Measurements from ENCODE around the gene USP6. TPM values are rescaled to one million over a fixed set of nuclear protein-coding genes. Genes with fewer than 3 reads are reported as not detected.

Gene USP6
- total and polyA plus RNA-seq, 2 of the 13 experiments (the other 11 are each of a cell fraction or from before 2014, with no cell fraction given), result 0.04 TPM; not detected in 1

DNA sequence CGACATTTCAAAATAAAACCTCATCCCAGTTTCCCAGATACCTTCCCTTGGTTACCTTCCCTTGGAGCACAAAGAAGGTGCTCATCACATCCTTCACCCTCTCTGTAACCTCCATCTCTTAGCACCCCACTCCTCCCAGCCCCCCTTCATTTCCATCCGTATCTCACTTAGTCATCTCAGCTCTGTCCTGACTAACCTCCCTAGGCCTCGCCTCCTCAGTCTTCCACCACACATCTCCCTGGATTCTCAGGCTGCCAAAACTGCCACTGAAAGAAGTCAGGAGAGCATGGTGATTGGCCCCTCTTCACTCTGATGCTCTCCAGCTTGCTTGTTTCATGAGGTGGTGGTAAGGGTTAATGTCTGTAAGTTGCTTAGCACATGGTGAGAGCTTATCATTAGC lies 35.2 kb upstream of the USP6 start:
- DNase-seq (ENCODE audit: low spot score), result no peak
- H3K79me2 ChIP-seq (ENCODE audit: insufficient read depth, low read length), result no peaks in the 10 kb centered on the region
- CTCF ChIA-PET (ENCODE audit: low intra/inter-chr PET ratio, low total read pairs), result no interaction called here
- no peak overlapping the region for H3K27ac ChIP-seq (ENCODE audit: extremely low read length, insufficient read depth, low read length)
- H3K36me3 ChIP-seq (replicated peaks in 1 of 2; ENCODE audit: control insufficient read depth in 1 of 2, insufficient read depth in 2 of 2, low read length in 2 of 2), result no peaks in the 10 kb centered on the region
- intact Hi-C loops (cut with micrococcal nuclease; ENCODE audit: unreplicated experiment) (no loop called here), in situ Hi-C loops (cut with HindIII; ENCODE audit: extremely low pct_ligation_motif_present, low pct_unique_long_range_greater_than_20kb) (no loop called here)
- H4K20me1 ChIP-seq (ENCODE audit: insufficient read depth, low read length), result no peaks in the 10 kb centered on the region
- H3K9ac ChIP-seq (ENCODE audit: insufficient read depth, low read depth, low read length), result no peak overlapping the region
- no peak overlapping the region for H3K4me3 ChIP-seq (replicated peaks in 1 of 3; ENCODE audit: insufficient read depth in 1 of 3, low read depth in 2 of 3, low read length in 3 of 3)
- POLR2A ChIA-PET, result no interaction called here
- H3K9me3 ChIP-seq (ENCODE audit: low read length), result no peaks in the 10 kb centered on the region
- no peak for ATAC-seq
- peaks cover 0 to 1% of the 10 kb centered on the region in 2 experiments; a peak in 3 of 5 replicates for H3K27me3 ChIP-seq (ENCODE audit: control insufficient read depth in 1 of 2, insufficient read depth in 2 of 2, low read length in 2 of 2)
- FAIRE-seq, result no peak
- H2AFZ ChIP-seq (ENCODE audit: low read length), result no peak overlapping the region
- peaks cover 5% of the 10 kb centered on the region for H3K4me1 ChIP-seq (ENCODE audit: insufficient read depth, low read length)
- H3K4me2 ChIP-seq (ENCODE audit: low read depth, low read length), result no peak overlapping the region
- WGBS (ENCODE audit: low lambda C conversion rate), result 27% methylated on average over 3 of the region's 3 CpGs
- no TSS peak for BruUV-seq (replicated peaks)
- no peak for TF ChIP-seq RELA (CRISPR knock-in tag; IDR thresholded peaks at IDR 0.05)
- no peak for TF ChIP-seq ATF7-NPFF (CRISPR knock-in tag; IDR thresholded peaks at IDR 0.05; ENCODE audit: low read depth)
- TF ChIP-seq, protein P1, sequence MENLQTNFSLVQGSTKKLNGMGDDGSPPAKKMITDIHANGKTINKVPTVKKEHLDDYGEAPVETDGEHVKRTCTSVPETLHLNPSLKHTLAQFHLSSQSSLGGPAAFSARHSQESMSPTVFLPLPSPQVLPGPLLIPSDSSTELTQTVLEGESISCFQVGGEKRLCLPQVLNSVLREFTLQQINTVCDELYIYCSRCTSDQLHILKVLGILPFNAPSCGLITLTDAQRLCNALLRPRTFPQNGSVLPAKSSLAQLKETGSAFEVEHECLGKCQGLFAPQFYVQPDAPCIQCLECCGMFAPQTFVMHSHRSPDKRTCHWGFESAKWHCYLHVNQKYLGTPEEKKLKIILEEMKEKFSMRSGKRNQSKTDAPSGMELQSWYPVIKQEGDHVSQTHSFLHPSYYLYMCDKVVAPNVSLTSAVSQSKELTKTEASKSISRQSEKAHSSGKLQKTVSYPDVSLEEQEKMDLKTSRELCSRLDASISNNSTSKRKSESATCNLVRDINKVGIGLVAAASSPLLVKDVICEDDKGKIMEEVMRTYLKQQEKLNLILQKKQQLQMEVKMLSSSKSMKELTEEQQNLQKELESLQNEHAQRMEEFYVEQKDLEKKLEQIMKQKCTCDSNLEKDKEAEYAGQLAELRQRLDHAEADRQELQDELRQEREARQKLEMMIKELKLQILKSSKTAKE (CRISPR knock-in tag; IDR thresholded peaks at IDR 0.05; ENCODE audit: borderline replicate concordance), result no peak

DNA sequence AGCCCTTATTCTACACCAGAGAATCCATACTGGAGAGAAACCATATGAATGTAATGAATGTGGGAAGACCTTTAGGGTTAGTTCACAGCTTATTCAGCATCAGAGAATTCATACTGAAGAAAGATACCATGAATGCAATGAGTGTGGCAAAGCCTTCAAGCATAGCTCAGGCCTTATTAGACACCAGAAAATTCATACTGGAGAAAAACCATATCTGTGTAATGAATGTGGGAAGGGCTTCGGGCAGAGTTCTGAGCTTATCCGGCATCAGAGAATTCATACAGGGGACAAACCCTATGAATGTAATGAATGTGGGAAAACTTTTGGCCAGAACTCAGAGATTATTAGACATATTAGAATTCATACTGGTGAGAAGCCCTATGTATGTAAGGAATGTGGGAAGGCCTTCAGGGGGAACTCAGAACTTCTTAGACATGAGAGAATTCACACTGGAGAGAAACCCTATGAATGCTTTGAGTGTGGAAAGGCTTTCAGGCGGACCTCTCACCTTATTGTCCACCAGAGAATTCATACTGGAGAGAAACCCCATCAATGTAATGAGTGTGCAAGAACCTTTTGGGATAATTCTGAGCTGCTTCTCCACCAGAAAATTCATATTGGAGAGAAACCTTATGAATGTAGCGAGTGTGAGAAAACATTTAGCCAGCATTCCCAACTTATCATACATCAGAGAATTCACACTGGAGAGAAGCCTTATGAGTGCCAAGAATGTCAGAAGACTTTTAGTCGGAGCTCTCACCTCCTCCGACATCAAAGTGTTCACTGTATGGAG lies 23.4 kb upstream of the USP6 start:
- in situ Hi-C loops (cut with HindIII; ENCODE audit: extremely low pct_ligation_motif_present, low pct_unique_long_range_greater_than_20kb) (no loop called here), intact Hi-C loops (cut with micrococcal nuclease; ENCODE audit: unreplicated experiment) (no loop called here)
- Histone ChIP-seq H3K36me3 (replicated peaks in 1 of 2; ENCODE audit: control insufficient read depth in 1 of 2, insufficient read depth in 2 of 2, low read length in 2 of 2) (no peaks in the 10 kb centered on the region), H3K4me3 (replicated peaks in 1 of 3; ENCODE audit: insufficient read depth in 1 of 3, low read depth in 2 of 3, low read length in 3 of 3) (no peak overlapping the region), H3K9ac (ENCODE audit: insufficient read depth, low read depth, low read length) (no peak overlapping the region), H3K27ac (ENCODE audit: extremely low read length, insufficient read depth, low read length) (no peak overlapping the region), H2AFZ (ENCODE audit: low read length) (no peak overlapping the region), H3K9me3 (ENCODE audit: low read length) (peaks cover 77% of the 10 kb centered on the region), H3K79me2 (ENCODE audit: insufficient read depth, low read length) (no peaks in the 10 kb centered on the region), H4K20me1 (ENCODE audit: insufficient read depth, low read length) (no peaks in the 10 kb centered on the region), H3K27me3 (ENCODE audit: control insufficient read depth in 1 of 2, insufficient read depth in 2 of 2, low read length in 2 of 2) (no peaks in the 10 kb centered on the region; a peak in 1 of 5 replicates), H3K4me2 (ENCODE audit: low read depth, low read length) (no peak overlapping the region), H3K4me1 (ENCODE audit: insufficient read depth, low read length) (no peaks in the 10 kb centered on the region)
- ATAC-seq (no peak), DNase-seq (ENCODE audit: low spot score) (no peak), FAIRE-seq (no peak)
- WGBS (ENCODE audit: low lambda C conversion rate), result 15% methylated on average over 6 of the region's 6 CpGs
- ChIA-PET POLR2A (no interaction called here), CTCF (ENCODE audit: low intra/inter-chr PET ratio, low total read pairs) (no interaction called here)
- BruUV-seq (replicated peaks), result no TSS peak
- no peak for TF ChIP-seq ZNF451 (CRISPR knock-in tag; IDR thresholded peaks at IDR 0.05)
- no peak for TF ChIP-seq TBX3 (IDR thresholded peaks at IDR 0.05; ENCODE audit: borderline replicate concordance)
- TF ChIP-seq ZNF672 (CRISPR knock-in tag; IDR thresholded peaks at IDR 0.05), result no peak
- no peak for TF ChIP-seq ZNF619 (CRISPR knock-in tag; IDR thresholded peaks at IDR 0.05)
- TF ChIP-seq, protein P2, sequence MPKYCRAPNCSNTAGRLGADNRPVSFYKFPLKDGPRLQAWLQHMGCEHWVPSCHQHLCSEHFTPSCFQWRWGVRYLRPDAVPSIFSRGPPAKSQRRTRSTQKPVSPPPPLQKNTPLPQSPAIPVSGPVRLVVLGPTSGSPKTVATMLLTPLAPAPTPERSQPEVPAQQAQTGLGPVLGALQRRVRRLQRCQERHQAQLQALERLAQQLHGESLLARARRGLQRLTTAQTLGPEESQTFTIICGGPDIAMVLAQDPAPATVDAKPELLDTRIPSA (CRISPR knock-in tag; IDR thresholded peaks at IDR 0.05; ENCODE audit: borderline replicate concordance), result no peak
- no peak for TF ChIP-seq SAFB2 (CRISPR knock-in tag; IDR thresholded peaks at IDR 0.05; ENCODE audit: borderline replicate concordance, low read depth)
- TF ChIP-seq ZBTB7A (CRISPR knock-in tag; IDR thresholded peaks at IDR 0.05), result no peak
- TF ChIP-seq ZNF205 (CRISPR knock-in tag; IDR thresholded peaks at IDR 0.05), result no peak
- TF ChIP-seq SUZ12 (IDR thresholded peaks at IDR 0.05; ENCODE audit: low read depth, low read length), result no peak
- TF ChIP-seq, protein P3, sequence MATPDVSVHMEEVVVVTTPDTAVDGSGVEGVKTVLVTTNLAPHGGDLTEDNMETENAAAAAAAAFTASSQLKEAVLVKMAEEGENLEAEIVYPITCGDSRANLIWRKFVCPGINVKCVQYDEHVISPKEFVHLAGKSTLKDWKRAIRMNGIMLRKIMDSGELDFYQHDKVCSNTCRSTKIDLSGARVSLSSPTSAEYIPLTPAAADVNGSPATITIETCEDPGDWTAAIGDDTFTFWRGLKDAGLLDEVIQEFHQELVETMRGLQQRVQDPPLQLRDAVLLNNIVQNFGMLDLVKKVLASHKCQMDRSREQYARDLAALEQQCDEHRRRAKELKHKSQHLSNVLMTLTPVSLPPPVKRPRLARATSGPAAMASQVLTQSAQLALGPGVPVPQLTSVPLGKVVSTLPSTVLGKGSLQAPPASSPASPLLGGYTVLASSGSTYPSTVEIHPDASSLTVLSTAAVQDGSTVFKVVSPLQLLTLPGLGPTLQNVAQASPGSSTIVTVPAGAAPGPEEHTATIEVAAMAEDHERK (CRISPR knock-in tag; IDR thresholded peaks at IDR 0.05; ENCODE audit: low read depth), result no peak
- no peak for TF ChIP-seq ATAD3A (CRISPR knock-in tag; IDR thresholded peaks at IDR 0.05)
- no peak for TF ChIP-seq ZFYVE20 (CRISPR knock-in tag; IDR thresholded peaks at IDR 0.05; ENCODE audit: borderline replicate concordance, low read depth)

Data from HepG2 (cell line).